Measurements from ENCODE around the gene MED9. TPM values are rescaled to one million over a fixed set of nuclear protein-coding genes. Genes with fewer than 3 reads are reported as not detected.

The MED9 gene
- total and polyA plus RNA-seq, 2 of the 8 experiments (the other 6 are each of a cell fraction or from before 2014, with no cell fraction given) = 15.8 to 19.7 TPM

- Histone ChIP-seq H3K14ac (ENCODE audit: insufficient read length) (no peak overlapping the region), H2BK12ac (ENCODE audit: low read depth, low read length) (no peak overlapping the region), H3K23ac (ENCODE audit: insufficient read length) (no peak overlapping the region), H3K36me3 (ENCODE audit: control insufficient read depth in 2 of 4, insufficient read depth in 4 of 4, low read length in 3 of 4) (no peaks in the 10 kb centered on the region), H3K9ac (replicated peaks in 1 of 4; ENCODE audit: extremely low read depth in 1 of 4, low read depth in 3 of 4, low read length in 3 of 4) (no peak overlapping the region), H3K27me3 (replicated peaks in 1 of 4; ENCODE audit: control insufficient read depth in 3 of 4, extremely low read depth in 1 of 4, insufficient read depth in 3 of 4, low read length in 3 of 4) (no peaks in the 10 kb centered on the region; a peak in 2 of 7 replicates), H3K18ac (ENCODE audit: extremely low read depth, low read length) (no peak overlapping the region), H2BK5ac (ENCODE audit: low read depth, low read length) (no peak overlapping the region), H2BK120ac (replicated peaks; ENCODE audit: low read depth, low read length) (no peak overlapping the region), H4K20me1 (replicated peaks in 1 of 2; ENCODE audit: control insufficient read depth in 1 of 2, insufficient read depth in 2 of 2, low read length in 2 of 2) (no peaks in the 10 kb centered on the region), H4K5ac (ENCODE audit: insufficient read length, low read depth, low read length) (no peak overlapping the region), H2AFZ (ENCODE audit: low read length) (no peak overlapping the region), H2BK20ac (ENCODE audit: low read length) (no peak overlapping the region), H3K4me1 (replicated peaks in 1 of 4; ENCODE audit: control insufficient read depth in 3 of 4, insufficient read depth in 4 of 4, low read length in 3 of 4) (no peaks in the 10 kb centered on the region), H3K27ac (ENCODE audit: low read depth, low read length) (no peak overlapping the region), H2AK5ac (ENCODE audit: low read depth, low read length) (no peak overlapping the region), H3K4ac (replicated peaks; ENCODE audit: insufficient read length, low read depth, low read length) (no peak overlapping the region), H2BK15ac (ENCODE audit: low read length) (no peak overlapping the region), H3K56ac (replicated peaks; ENCODE audit: insufficient read length, low read depth, low read length) (no peak overlapping the region), H4K91ac (replicated peaks; ENCODE audit: insufficient read length, low read length) (no peak overlapping the region), H3K4me2 (ENCODE audit: insufficient read depth in 1 of 2, low read depth in 2 of 2, low read length in 2 of 2) (no peak overlapping the region), H3K9me3 (ENCODE audit: insufficient read depth in 2 of 2, low read depth in 1 of 2, low read length in 1 of 2) (no peaks in the 10 kb centered on the region), H3K79me2 (ENCODE audit: control insufficient read depth in 1 of 2, insufficient read depth in 2 of 2, low read length in 2 of 2) (no peaks in the 10 kb centered on the region), H3K79me1 (ENCODE audit: low read depth, low read length) (no peaks in the 10 kb centered on the region), H3K4me3 (ENCODE audit: extremely low read depth in 1 of 4, insufficient read depth in 2 of 4, low read depth in 3 of 4, low read length in 4 of 4) (no peak overlapping the region), H4K8ac (ENCODE audit: extremely low read depth, insufficient read depth, low read length) (no peak overlapping the region; the same call in 1 of the 2 replicates), H3K23me2 (ENCODE audit: low read depth, low read length) (no peaks in the 10 kb centered on the region)
- no peak for TF ChIP-seq SIRT6 (IDR thresholded peaks at IDR 0.05; ENCODE audit: low read length)
- no peak for TF ChIP-seq CTBP2 (IDR thresholded peaks at IDR 0.05; ENCODE audit: borderline replicate concordance, insufficient read depth, insufficient read length, low read length)
- TF ChIP-seq MAFK (IDR thresholded peaks at IDR 0.05; ENCODE audit: low read depth, low read length) = no peak
- no peak for TF ChIP-seq ZNF274 (IDR thresholded peaks at IDR 0.05; ENCODE audit: borderline replicate concordance, extremely low read depth, low read length)
- TF ChIP-seq RNF2 (IDR thresholded peaks at IDR 0.05; ENCODE audit: borderline replicate concordance, low read depth, low read length, missing control alignments, poor library complexity, severe bottlenecking) = no peak
- no peak for FAIRE-seq
- CTCF ChIA-PET (ENCODE audit: partially characterized antibody) = interaction anchor here (1.7 to 2.0 kb wide), 2 partner anchors 23 to 80 kb away, joined by 6 read pairs; no protein-coding TSS in a partner anchor
- POLR2A ChIA-PET (ENCODE audit: partially characterized antibody) = interaction anchor here (1.2 kb wide), 1 partner anchor 10 kb away, joined by 3 read pairs; no protein-coding TSS in a partner anchor
- 89% methylated on average over 5 of the region's 5 CpGs; no CpG with 5 or more reads in 1 of the 2 experiments for WGBS, 2 experiments (ENCODE audit: extremely low coverage in 1 of 2, insufficient coverage in 1 of 2, insufficient read length in 1 of 2, insufficient replicate concordance in 2 of 2, low coverage in 1 of 2, low lambda C conversion rate in 2 of 2, missing lambda C conversion rate in 1 of 2)
- DNase-seq (ENCODE audit: low read depth in 1 of 2, low spot score in 2 of 2) = no peak
Measured at GRCh38 chr17:17467720-17468119, 9.1 kb upstream of the MED9 start.
